GM19025 (cell line): ENCODE data around the gene DEFB131A.
"Not testable (repeated sequence)": the region's sequence is repeated elsewhere in the genome, so short reads cannot be mapped to it uniquely, and the experiment has no call there.

Source experiments
- ATAC-seq: cut with Tn5 transposase; IDR thresholded peaks from one replicate; pipeline ENCODE4 v1.9.1; 2021; ENCODE audit warnings: mild to moderate bottlenecking, low read depth, moderate library complexity; ENCODE audit not compliant: unreplicated experiment

The DEFB131A gene

DNA sequence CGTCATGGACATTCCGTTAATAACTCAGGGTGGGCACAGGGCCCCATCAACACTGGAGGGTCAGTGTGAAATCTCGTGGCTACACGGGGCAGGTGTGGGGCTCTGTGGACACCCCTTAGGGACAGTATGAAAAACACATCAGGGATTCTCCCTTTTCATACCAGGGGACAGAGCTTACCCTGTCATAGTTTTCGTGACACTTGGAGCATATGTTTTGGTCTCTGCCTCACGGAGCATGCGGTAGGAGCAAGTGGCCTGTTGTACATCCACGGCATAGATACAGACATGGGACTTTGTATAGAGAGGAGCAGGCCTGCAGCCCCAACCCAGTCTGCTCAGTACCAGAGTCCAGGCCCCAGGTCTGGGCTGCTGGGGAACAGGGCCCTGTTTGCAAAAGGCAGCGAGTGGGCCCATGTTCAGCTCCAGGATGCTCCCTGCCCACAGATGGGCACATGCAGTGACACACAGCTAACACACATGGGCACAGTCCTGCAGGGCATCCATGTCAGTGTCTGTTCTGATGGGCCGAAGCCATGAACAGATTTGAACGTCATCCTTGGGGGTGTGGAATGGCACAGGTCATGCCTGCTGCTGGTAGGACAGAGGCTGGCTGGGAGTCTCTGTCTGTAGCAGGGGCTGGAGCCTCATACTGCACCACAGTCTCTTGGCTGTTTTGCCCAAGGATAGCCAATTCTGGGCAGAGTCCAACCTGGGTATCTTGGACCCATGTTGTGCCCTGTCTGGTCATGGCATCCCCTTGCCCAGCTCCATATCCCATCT lies 50.2 kb downstream of the DEFB131A start:
- ATAC-seq: not testable (repeated sequence)

DNA sequence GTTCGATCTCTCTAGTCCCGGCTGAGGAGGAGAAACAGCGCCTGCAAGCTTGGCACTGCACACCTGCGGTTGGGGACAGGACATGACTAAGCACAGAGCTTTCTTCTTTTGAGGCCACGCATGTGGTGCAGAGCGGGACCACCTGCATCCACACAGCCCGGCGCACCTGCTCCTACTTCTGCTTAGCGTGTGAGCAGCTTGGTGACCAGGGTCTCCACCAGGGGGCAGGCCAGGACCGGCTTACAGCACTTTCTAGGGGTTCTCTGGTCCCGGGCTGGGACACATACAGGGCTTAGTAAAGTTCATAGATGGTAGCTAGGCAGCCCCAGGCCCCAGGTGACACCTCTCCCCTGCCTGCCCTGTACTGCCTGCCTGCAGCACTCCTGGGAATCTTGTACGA lies 51.2 kb downstream of the DEFB131A start:
- not testable (repeated sequence) for ATAC-seq

DNA sequence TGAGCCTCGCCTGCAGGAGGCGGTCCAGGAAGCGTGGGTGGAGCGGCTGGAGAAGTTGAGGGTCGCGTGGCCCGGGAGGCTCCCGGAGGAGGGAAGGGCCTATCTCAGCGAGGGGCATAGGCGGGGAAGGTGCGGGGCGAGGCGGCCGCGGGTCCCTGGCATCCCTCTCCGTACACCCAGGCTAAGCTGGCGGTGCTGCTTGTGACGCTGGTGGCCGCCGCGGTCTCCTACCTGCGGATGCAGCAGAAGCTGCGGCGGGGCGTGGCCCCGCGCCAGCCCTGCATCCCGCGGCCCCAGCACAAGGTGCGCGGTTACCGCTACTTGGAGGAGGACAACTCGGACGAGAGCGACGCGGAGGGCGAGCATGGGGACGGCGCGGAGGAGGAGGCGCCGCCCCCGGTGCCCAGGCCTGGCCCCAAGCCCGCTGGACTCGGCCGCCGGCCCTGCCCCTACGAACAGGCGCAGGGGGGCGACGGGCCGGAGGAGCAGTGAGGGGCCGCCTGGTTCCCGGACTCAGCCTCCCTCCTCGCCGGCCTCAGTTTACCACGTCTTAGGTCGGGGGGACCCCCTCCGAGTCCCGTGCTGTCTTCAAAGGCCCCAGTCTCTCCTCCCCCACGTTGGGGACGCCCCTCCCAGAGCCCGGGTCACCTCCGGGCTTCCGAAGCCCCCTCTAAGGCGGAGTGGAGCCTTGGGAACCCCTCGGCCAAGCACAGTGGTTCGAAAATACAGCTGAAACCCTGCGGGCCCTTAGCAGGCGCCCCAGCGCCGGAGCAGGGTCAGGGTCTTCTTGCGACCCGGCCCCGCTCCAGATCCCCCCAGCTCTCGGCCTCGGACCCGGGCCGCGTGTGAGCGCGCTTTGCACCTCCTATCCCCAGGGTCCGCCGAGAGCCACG lies 53.6 kb downstream of the DEFB131A start:
- not testable (repeated sequence) for ATAC-seq

DNA sequence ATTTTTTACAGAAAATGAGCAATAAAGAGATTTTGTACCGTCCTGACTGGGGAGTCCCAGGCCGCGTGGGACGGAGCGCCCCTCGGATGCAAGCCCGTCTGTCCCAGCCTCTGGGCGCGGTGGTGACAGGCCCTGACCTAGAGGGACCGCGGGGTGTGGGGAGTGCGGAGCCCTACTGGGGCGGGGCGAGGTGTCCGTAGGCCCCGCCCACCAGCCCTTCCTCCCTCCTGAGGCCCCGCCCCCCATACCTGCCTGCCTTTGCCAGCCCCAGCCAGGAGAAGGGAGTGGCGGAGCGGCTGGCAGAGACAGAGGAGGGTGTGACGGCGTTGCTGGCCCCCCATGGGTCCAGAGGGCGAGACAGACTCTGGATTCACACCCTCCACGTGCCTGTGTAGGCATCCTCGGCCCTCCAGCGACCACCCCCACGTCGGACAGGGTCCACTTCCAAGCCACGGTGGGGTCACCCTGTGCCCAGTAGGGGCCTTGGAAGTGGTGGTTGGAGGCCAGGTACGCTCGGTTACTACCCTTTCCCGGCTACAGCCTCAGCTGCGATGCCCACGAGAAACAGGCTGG lies 54.3 kb downstream of the DEFB131A start:
- ATAC-seq: not testable (repeated sequence)

DNA sequence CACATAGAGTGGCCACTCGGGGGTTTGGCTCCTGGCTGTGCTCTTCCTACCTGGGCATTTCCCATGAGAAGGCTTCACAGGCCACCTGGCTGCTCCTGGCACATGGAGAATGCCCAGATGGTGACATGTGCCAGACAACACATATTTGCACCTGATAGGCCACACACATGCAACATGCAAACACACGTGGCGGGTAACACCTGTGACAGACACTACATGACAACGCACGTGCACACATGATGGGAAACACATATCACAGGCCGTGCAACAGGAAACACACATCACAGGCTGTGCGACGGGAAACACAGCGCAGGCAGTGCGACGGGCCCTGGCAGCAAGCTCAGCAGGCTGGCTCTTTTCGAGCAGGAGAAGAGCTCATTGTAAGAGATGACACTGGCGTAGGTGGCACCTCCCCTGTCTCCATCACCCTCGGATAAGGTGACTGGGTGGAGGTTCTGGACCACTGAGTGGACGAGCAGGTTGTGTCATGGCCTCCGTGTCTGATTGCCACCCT lies 55.8 kb downstream of the DEFB131A start:
- not testable (repeated sequence) for ATAC-seq
